GM18951 (cell line): ENCODE results near the gene CLCN7.

ENCODE experiments used
- POLR2A ChIP-seq: IDR thresholded peaks from 4 replicates; pipeline ENCODE4 v1.6.1; 2011; ENCODE audit warnings: mild to moderate bottlenecking; ENCODE audit not compliant: insufficient read length, insufficient read depth; ENCODE audit errors: extremely low read depth
- in situ Hi-C: fragments of 300-500 bp; cut with MboI; formaldehyde crosslinking; loops from one replicate; pipeline ENCODE4 v1.12.0; 2022; ENCODE audit warnings: low sequenced_read_pairs, mixed read lengths, inconsistent platforms; ENCODE audit not compliant: unreplicated experiment

The CLCN7 gene, protein sequence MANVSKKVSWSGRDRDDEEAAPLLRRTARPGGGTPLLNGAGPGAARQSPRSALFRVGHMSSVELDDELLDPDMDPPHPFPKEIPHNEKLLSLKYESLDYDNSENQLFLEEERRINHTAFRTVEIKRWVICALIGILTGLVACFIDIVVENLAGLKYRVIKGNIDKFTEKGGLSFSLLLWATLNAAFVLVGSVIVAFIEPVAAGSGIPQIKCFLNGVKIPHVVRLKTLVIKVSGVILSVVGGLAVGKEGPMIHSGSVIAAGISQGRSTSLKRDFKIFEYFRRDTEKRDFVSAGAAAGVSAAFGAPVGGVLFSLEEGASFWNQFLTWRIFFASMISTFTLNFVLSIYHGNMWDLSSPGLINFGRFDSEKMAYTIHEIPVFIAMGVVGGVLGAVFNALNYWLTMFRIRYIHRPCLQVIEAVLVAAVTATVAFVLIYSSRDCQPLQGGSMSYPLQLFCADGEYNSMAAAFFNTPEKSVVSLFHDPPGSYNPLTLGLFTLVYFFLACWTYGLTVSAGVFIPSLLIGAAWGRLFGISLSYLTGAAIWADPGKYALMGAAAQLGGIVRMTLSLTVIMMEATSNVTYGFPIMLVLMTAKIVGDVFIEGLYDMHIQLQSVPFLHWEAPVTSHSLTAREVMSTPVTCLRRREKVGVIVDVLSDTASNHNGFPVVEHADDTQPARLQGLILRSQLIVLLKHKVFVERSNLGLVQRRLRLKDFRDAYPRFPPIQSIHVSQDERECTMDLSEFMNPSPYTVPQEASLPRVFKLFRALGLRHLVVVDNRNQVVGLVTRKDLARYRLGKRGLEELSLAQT

GRCh38 chr16:1474796-1475551 lies at the start of gene CLCN7:
Gene CLCN7 (minus strand): TSS chr16:1475028. CDS start chr16:1474974, 54 bp downstream.
- TF ChIP-seq POLR2A = peak; percentile 97
- in situ Hi-C loops = no loop called here

- in situ Hi-C loops = no loop called here
Measured at GRCh38 chr16:1524366-1524765, 49.5 kb upstream of the CLCN7 start.

GRCh38 chr16:1523581-1524245 lies 48.9 kb upstream of the CLCN7 start:
- no peak for TF ChIP-seq POLR2A
- in situ Hi-C loops = no loop called here

More at GRCh38 chr16:1524366-1524765, 49.5 kb upstream of the CLCN7 start:
- TF ChIP-seq POLR2A = no peak

DNA sequence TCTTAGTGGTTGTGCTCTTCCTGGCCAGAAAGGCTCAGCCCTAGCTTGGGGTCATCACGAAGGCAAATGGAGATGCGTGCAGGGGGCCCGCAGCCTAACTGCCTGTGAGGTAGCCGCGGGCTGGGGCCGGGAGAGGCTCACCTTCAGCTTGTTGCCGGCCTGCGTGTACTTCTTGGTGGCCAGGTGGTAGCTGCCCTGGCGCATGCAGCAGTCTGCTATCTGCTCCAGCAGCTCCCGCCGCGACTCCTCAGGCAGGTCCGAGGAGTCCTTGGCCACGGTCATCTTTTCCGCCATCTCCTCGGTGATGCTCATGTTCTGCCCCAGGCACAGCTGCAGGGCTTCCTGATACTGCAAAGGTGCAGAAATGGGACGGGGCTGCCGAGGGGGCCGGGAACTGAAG lies 45.6 kb upstream of the CLCN7 start:
- TF ChIP-seq POLR2A = no peak
- in situ Hi-C loops = no loop called here

DNA sequence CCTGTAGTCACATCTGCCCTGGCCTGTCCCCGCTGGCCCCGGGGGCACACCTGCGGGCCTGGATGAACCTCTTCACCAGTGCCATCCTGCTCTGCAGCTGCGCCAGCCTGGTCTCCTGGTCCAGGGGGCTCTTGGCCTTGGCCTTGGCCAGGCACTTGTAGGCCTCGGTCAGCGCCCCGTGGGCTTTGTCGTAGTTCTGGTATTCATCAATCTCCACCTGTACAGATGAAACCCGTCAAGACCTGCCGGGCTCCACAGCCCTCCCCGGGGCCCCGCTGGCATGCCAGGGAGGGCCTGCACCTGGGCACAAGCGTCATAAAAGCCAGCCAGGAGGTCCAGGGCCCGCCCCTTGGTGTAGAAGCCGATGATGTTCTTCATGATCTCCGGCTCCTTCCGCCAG lies 45.0 kb upstream of the CLCN7 start:
- in situ Hi-C loops = no loop called here
- no peak for TF ChIP-seq POLR2A

DNA sequence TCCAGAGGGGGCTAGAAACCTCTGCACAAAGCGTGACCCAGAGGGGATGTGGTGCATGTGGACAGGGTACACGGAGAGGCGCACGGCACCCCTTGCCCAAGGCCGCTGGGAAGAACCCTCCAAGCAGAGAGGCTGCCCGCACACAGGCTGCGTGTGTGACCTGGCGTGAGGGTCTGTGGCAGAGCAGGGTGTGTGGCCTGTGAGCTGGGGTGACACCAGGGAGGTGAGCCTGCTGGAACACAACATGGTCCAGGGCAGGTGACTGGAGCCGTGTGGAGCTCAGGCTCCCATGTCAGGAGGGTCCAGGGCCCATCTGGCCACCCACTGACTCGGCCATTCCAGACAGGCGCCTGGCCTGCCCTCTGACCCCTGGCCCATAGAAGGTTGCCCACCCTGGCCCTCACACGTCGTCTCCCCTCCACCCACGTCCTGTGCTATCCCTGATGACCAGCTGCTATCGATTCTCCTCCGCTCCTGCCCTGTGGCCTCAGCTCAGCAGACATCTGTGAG lies 43.9 kb upstream of the CLCN7 start:
- in situ Hi-C loops = no loop called here

GRCh38 chr16:1514507-1514906 lies 39.7 kb upstream of the CLCN7 start:
- in situ Hi-C loops = no loop called here
- TF ChIP-seq POLR2A = no peak

More for the DNA sequence above, 43.9 kb upstream of the CLCN7 start:
- TF ChIP-seq POLR2A = no peak

DNA sequence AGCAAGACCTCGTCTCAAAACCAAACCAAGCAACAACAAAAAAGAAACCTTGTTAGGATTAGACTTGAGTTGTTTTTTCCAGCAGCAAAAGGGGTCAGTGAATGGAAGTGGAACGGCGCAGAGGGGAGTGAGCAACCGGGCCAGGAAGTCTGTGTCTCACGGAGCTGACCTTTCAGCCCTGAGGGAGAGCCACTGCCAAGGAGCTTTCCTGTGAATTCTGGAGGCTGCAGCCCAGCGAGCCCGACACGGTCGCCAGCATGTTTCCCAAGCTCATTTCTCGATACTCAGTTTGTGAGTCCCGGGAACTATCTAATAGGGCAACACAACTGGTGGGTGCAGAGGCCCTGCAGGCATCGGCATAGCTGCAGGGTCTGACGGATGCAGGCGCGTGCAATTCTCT lies 37.9 kb upstream of the CLCN7 start:
- in situ Hi-C loops = no loop called here
- no peak for TF ChIP-seq POLR2A

DNA sequence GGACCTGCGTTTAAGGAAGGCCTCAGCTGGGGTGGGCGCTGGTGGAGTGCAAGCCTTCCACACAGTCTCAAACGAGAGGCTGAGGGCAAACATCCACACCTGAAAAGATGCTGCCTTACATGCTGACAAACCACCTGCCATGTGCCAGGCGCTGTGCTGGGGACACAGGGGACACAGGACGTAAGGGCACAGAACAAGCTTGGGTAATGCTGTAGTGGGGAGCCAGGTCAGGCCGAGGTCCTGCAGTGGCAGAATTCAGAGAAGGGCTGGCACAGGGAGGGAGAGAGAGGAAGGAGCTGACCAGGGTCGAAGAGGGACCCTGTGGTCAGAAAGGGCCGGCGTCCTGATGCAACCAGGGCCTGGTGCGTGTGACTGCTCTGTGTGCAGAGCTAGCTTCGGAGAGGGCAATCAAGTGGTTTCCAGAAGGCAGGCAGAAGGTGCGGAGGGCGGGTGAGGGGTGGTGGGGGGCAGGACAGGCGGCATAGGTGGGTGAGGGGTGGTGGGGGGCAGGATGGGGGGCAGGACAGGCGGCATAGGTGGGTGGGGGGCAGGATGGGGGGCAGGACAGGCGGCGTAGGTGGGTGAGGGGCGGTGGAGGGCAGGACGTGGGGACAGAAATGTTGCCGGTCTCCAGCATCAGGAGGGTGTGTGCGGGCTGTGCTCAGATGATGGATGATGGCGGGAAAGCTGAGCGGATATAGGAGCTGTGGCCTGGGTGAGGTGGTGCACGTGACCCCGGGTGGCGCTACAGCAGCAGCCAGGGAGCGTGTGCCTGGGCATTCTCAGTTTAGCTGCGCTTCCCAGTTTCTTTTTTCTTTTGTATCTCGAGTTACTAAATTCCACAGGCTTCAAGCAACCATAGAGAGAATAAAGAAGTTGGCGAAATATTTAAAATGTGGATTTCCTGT lies 37.1 kb upstream of the CLCN7 start:
- in situ Hi-C loops = no loop called here
- TF ChIP-seq POLR2A = no peak

- in situ Hi-C loops = no loop called here
- no peak for TF ChIP-seq POLR2A
Measured at GRCh38 chr16:1510941-1511351, 36.1 kb upstream of the CLCN7 start.

GRCh38 chr16:1510272-1510671 lies 35.4 kb upstream of the CLCN7 start:
- in situ Hi-C loops = no loop called here
- TF ChIP-seq POLR2A = no peak

- in situ Hi-C loops = no loop called here
Measured at GRCh38 chr16:1509307-1510221, 34.7 kb upstream of the CLCN7 start.

More at GRCh38 chr16:1509307-1510221, 34.7 kb upstream of the CLCN7 start:
- TF ChIP-seq POLR2A = no peak
